GM21360 (cell line): ENCODE results near the gene ATP1B3.
"Not testable (repeated sequence)": the region's sequence is repeated elsewhere in the genome, so short reads cannot be mapped to it uniquely, and the experiment has no call there.

ENCODE experiments used
- ATAC-seq: cut with Tn5 transposase; IDR thresholded peaks from one replicate; pipeline ENCODE4 v1.9.1; 2021; ENCODE audit warnings: mild to moderate bottlenecking, moderate library complexity; ENCODE audit not compliant: unreplicated experiment

The ATP1B3 gene

GRCh38 chr3:141901914-141902313, 25.5 kb downstream of the ATP1B3 start:
- no peak for ATAC-seq

- ATAC-seq = no peak
These were observed 27.8 kb downstream of the ATP1B3 start for GRCh38 chr3:141904203-141904602.

GRCh38 chr3:141905129-141905528, 28.7 kb downstream of the ATP1B3 start:
- ATAC-seq = no peak

- no peak for ATAC-seq
These were observed 33.0 kb downstream of the ATP1B3 start for GRCh38 chr3:141909408-141909807.

- ATAC-seq = not testable (repeated sequence)
These were observed 33.5 kb downstream of the ATP1B3 start for GRCh38 chr3:141909986-141910385.

- peak; percentile 49 for ATAC-seq
These were observed 36.8 kb downstream of the ATP1B3 start for GRCh38 chr3:141913150-141913811.

GRCh38 chr3:141914311-141914710, 37.9 kb downstream of the ATP1B3 start:
- ATAC-seq = no peak

GRCh38 chr3:141915016-141915415, 38.6 kb downstream of the ATP1B3 start:
- no peak for ATAC-seq

- no peak for ATAC-seq
These were observed 39.3 kb downstream of the ATP1B3 start for GRCh38 chr3:141915766-141916165.

GRCh38 chr3:141920701-141921100, 44.3 kb downstream of the ATP1B3 start:
- ATAC-seq = no peak

- ATAC-seq = no peak
These were observed 44.9 kb downstream of the ATP1B3 start for GRCh38 chr3:141921316-141921715.

GRCh38 chr3:141925677-141926076, 49.2 kb downstream of the ATP1B3 start:
- not testable (repeated sequence) for ATAC-seq

GRCh38 chr3:141926929-141927328, 50.5 kb downstream of the ATP1B3 start:
- no peak for ATAC-seq

GRCh38 chr3:141928631-141929270, 52.3 kb downstream of the ATP1B3 start:
- no peak for ATAC-seq

GRCh38 chr3:141929341-141929995, 53.0 kb downstream of the ATP1B3 start:
- ATAC-seq = no peak

- no peak for ATAC-seq
These were observed 54.4 kb downstream of the ATP1B3 start for GRCh38 chr3:141930801-141931200.

- no peak for ATAC-seq
These were observed 57.2 kb downstream of the ATP1B3 start for GRCh38 chr3:141933421-141934300.

- no peak for ATAC-seq
These were observed 57.9 kb downstream of the ATP1B3 start for GRCh38 chr3:141934354-141934753.

- no peak for ATAC-seq
These were observed 61.6 kb downstream of the ATP1B3 start for GRCh38 chr3:141938011-141938500.

GRCh38 chr3:141939759-141940158, 63.3 kb downstream of the ATP1B3 start:
- ATAC-seq = no peak

- no peak for ATAC-seq
These were observed 63.8 kb downstream of the ATP1B3 start for GRCh38 chr3:141940194-141940776.
